ENCODE data around the gene DTHD1.

DTHD1 gene

GRCh38 chr4:36332023-36332781 is 50.8 kb downstream of the DTHD1 start:
- in situ Hi-C loops (cut with MboI; ENCODE audit: low pct_unique_long_range_greater_than_20kb, low sequenced_read_pairs): no loop called here
- no peak for DNase-seq

- in situ Hi-C loops (cut with MboI; ENCODE audit: low pct_unique_long_range_greater_than_20kb, low sequenced_read_pairs): no loop called here
- no peak for DNase-seq
Measured at GRCh38 chr4:36332782-36333131, 51.3 kb downstream of the DTHD1 start.

DNA sequence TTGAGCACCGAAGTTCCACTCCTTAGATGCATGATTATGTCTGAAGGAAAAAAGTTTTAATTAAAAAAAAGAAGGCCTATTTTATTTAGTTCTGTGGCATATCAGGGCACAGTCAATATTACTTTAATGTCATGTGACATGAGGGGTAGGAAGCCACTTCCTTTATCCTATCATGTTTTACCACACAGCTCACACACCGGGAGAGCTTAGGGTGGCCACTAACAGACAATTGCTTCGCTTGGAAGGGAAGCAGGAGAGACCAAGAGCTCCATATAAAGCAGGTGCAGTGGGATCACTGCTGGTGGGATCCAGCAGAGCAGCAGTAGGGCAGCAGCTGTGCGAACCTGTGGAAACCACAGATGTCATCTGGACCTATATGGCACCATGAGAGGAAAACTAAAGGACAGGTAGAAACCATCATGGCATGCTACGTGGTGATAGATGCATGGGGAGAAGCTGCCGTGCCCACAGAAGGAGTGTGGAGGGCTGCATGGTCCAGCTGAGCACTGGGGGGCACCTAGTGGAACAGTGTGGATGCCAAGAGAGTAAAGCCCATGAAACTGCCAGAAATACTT is 52.0 kb downstream of the DTHD1 start:
- in situ Hi-C loops (cut with MboI; ENCODE audit: low pct_unique_long_range_greater_than_20kb, low sequenced_read_pairs): no loop called here
- DNase-seq: no peak

DNA sequence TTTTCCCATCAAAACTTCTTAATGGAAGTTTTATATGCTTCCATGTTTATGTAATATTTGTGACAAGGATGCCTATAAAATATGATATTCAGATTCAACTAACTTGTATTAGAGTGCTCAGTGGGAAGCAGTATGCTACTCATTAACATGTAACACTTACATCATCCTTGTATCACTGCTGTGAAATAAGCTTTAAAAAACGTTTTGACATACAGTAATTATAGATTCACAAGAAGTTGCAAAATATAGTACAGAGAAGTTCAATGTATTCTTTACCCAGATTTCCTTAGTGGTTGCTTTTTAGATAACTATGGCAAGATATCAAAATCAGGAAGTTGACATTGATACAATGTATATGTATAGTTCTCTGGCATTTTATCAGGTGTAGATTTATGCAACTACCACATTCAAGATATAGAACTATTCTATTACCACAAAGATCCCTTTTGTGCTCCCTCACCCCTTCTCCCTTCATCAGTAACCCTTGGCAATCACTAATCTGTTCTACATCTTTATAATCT is 56.3 kb downstream of the DTHD1 start:
- in situ Hi-C loops (cut with MboI; ENCODE audit: low pct_unique_long_range_greater_than_20kb, low sequenced_read_pairs): no loop called here
- DNase-seq: peak; percentile 43

GRCh38 chr4:36338973-36339372 is 57.6 kb downstream of the DTHD1 start:
- in situ Hi-C loops (cut with MboI; ENCODE audit: low pct_unique_long_range_greater_than_20kb, low sequenced_read_pairs): no loop called here
- DNase-seq: no peak

DNA sequence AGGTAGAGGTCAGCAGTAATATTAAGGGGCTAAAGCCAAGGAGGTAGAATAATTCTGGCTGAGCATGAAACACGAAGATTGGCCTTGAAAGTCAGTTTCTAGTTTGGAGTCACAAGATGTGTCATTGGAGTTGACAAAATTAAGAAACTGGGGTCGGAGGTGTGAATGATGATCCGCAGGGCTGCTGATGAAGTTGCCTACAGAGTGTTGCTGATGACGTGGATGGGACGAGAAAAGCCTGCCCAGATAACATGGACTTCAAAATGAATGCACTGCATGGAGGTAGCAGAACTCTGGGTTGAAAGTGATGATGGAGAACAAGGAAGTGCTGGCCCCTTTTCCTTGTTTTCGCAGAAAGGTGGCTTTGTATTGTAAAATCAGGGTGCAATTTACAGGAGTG is 60.5 kb downstream of the DTHD1 start:
- in situ Hi-C loops (cut with MboI; ENCODE audit: low pct_unique_long_range_greater_than_20kb, low sequenced_read_pairs): no loop called here
- no peak for DNase-seq

GRCh38 chr4:36343501-36344175 is 62.2 kb downstream of the DTHD1 start:
- no peak for DNase-seq
- in situ Hi-C loops (cut with MboI; ENCODE audit: low pct_unique_long_range_greater_than_20kb, low sequenced_read_pairs): no loop called here

DNA sequence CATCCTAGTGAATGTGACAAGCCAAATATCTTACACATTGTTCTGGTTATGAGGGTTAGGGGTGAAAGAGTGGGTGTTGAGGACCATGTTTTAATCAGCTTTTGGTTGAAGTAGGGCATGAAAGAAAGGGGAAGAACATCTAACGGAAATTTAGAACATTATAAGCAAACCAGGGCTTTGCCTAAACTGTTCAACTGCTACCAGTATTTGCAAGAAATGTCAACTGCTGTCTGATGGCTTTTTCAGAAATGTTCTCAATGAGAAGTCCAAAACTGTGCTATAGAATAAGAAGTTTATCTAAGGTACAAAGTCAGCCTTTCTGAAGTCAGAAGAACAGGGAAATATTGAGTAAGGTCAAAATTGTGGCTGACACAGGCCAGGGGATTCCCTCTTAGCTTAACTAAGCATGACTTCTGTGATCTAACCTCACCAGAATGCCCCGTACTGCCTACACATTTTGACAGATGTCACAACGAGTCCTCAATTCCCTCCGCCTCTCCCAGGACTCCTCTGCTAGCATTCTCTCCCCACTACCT is 67.1 kb downstream of the DTHD1 start:
- in situ Hi-C loops (cut with MboI; ENCODE audit: low pct_unique_long_range_greater_than_20kb, low sequenced_read_pairs): no loop called here
- peak; percentile 24 for DNase-seq

DNA sequence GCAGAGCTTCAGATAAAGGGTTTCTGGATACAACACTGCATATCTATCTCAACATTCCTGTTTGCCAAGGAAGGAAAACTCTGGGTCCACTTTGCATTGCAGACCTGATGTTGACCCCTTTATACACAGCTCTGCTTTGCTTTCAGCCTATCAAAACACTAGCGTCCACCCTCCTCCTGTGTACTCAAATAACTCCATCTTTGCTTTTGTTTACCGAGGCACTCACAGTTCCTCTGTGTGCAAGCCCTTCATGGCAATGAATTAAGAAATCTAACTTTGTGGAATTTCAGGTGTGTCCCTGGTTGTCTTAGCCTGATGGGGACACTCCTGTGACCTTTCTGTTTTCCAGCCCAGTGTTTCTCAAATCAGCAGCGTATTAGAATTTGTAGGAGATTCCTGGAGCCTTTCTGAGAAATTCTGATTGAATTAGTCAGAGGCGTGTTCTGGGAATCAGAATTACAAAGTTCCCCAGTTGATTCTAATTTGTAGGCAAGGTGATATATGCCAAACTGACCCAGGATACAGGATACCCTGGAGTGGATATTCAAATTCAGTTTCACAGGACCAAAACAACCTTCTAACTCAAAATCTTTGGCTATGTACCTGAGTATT is 68.6 kb downstream of the DTHD1 start:
- no peak for DNase-seq
- in situ Hi-C loops (cut with MboI; ENCODE audit: low pct_unique_long_range_greater_than_20kb, low sequenced_read_pairs): no loop called here

GRCh38 chr4:36351082-36351666 is 69.8 kb downstream of the DTHD1 start:
- peak; percentile 71 for DNase-seq
- in situ Hi-C loops (cut with MboI; ENCODE audit: low pct_unique_long_range_greater_than_20kb, low sequenced_read_pairs): no loop called here

- DNase-seq: no peak
- in situ Hi-C loops (cut with MboI; ENCODE audit: low pct_unique_long_range_greater_than_20kb, low sequenced_read_pairs): no loop called here
Measured at GRCh38 chr4:36353998-36354397, 72.6 kb downstream of the DTHD1 start.

DNA sequence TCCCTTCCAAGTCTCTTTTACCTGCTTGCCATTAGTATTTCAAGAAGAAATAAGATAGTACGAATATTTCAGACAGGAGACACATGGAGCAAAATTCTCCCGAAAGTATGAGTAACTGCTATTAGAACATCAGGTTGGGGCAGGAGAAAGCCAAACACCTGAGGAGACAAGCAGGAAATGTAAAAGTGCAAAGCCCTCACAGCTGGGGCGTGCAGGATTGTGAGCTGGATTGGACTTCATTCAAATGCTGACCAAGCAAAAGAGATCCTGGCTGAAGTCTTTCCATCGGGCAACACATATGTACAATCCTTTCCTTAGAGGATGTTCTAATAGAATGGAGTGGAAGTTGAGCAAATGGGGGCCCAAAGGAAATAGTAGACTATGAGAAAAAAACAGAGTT is 76.8 kb downstream of the DTHD1 start:
- no peak for DNase-seq
- in situ Hi-C loops (cut with MboI; ENCODE audit: low pct_unique_long_range_greater_than_20kb, low sequenced_read_pairs): no loop called here

DNA sequence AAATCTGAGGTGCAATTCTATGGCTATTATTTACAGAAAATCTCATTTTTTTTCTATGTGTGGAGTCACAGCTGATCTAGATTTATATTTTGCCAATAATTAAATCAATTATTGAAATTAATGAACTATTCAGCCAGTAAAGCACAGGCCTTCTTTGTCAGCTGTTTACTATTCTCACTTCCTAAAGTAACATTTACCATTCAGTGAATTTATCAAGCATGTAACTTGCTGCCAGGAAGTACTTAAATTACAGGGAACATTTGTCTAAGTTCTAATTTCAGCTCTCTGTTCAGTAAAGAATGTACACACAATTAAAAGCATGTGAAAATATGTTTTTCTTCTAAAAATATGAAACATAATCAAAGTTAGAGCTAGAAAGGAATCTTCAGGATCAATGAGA is 79.3 kb downstream of the DTHD1 start:
- no peak for DNase-seq
- in situ Hi-C loops (cut with MboI; ENCODE audit: low pct_unique_long_range_greater_than_20kb, low sequenced_read_pairs): no loop called here

DNA sequence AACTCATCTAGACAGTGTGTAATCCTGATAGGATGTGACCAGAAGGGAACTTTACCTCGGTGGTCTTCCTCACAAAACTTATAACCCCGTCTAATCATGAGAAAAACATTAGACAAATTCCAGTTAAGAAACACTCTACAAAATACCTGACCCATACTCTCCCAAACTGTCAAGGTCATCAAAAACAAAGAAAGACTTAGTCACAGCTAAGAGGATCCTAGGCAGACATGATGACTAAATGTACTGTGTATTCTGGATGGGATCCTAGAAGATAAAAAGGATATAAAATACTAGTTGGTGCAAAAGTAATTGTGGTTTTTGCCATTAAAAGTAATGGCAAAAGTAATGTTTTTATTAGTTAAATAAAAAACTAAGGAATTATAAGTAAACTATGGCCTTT is 81.6 kb downstream of the DTHD1 start:
- in situ Hi-C loops (cut with MboI; ENCODE audit: low pct_unique_long_range_greater_than_20kb, low sequenced_read_pairs): no loop called here

GRCh38 chr4:36374836-36375511 is 93.6 kb downstream of the DTHD1 start:
- in situ Hi-C loops (cut with MboI; ENCODE audit: low pct_unique_long_range_greater_than_20kb, low sequenced_read_pairs): no loop called here
- no peak for DNase-seq

More for the DNA sequence above, 81.6 kb downstream of the DTHD1 start:
- no peak for DNase-seq

DNA sequence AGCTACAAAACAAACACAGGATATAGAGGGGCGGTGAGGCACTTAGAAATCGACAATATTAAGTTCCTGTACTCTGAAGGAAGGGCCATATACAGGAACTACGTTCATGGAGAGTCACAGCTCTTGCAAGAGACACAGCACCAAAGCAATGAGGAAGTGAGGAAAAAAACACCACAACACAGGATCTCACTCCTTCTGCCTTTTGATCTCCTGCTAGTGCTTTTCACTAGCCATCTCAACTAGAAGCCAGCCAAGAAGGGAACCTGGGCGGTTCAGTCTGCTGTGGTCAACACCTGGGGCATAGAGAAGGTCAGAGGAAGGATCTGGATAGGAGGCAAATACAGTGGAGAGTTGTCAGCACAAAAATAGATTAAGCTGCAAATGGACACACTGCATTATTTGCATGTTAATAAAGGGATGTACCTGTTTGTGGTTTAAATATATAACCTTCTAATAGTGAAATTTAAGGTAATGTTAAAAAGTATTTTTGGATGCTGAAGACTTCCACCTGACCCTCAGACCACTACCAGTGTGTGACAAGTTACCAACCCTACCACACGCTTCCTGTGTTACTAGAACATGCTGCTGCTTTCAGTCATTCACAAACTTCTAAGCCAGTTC is 104.6 kb downstream of the DTHD1 start:
- peak; percentile 78 for DNase-seq
- in situ Hi-C loops (cut with MboI; ENCODE audit: low pct_unique_long_range_greater_than_20kb, low sequenced_read_pairs): no loop called here

- DNase-seq: no peak
- in situ Hi-C loops (cut with MboI; ENCODE audit: low pct_unique_long_range_greater_than_20kb, low sequenced_read_pairs): no loop called here
Measured at GRCh38 chr4:36386691-36387090, 105.3 kb downstream of the DTHD1 start.

DNA sequence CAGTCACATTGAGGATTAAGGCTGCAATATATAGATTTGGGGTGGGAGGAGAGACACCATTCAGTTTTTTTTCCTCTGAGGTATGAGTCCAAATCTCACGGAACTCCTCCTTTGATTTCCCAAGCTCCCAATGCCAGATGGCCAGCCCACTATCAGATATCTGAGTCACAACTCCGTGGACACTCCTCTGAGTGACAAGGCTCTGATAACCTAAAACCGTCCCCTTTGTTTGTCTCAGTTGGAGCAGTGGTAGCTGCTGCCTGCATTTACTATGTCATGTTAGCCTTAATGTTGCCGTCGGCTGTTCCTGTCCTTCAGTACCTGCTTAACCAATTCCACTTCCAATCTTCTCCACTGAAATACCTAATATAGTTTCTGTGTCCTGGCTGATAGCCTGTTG is 107.3 kb downstream of the DTHD1 start:
- no peak for DNase-seq

More for the DNA sequence above, 107.3 kb downstream of the DTHD1 start:
- in situ Hi-C loops (cut with MboI; ENCODE audit: low pct_unique_long_range_greater_than_20kb, low sequenced_read_pairs): no loop called here
